Measurements from ENCODE around the gene NDUFS6. TPM values are rescaled to one million over a fixed set of nuclear protein-coding genes. Genes with fewer than 3 reads are reported as not detected.

NDUFS6 gene
- total RNA-seq, 4 donors from 2014 or later = 26.5 to 36.9 (median 34.5) TPM

DNA sequence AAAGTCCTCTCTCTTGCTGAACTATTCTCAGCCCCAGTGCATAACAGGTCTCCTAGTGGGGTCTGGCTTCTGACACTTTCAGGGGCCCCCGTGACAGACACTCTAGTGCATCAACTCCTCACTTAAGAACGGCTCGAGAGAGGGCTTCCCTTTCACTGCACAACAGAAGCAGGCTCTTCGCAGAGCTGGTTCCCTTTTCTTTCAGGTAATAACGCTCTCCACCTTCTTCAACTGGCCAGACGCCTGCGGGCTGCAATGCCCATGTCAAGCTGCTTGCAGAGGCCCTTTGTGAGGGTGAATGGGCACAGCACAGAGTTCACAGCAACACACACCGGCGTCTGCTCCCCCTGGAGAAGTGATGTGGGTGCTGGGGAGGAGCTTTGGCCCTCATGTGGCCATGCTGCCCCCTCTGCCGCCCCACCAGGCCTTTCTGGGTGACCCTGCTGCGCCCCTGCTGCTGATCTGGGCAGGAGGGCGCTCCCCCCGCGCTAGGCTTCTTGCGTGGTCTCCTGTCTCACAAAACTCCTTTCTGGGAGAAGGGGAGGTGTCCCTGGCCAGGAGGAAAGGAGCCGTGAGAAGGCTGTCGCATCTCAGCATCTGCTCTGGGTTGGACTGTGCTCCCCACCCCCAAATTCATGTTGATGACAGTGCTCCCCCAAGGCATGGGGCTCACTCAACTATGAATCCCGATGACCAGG, 4.0 kb upstream of the NDUFS6 start:
- TF ChIP-seq, protein P1, sequence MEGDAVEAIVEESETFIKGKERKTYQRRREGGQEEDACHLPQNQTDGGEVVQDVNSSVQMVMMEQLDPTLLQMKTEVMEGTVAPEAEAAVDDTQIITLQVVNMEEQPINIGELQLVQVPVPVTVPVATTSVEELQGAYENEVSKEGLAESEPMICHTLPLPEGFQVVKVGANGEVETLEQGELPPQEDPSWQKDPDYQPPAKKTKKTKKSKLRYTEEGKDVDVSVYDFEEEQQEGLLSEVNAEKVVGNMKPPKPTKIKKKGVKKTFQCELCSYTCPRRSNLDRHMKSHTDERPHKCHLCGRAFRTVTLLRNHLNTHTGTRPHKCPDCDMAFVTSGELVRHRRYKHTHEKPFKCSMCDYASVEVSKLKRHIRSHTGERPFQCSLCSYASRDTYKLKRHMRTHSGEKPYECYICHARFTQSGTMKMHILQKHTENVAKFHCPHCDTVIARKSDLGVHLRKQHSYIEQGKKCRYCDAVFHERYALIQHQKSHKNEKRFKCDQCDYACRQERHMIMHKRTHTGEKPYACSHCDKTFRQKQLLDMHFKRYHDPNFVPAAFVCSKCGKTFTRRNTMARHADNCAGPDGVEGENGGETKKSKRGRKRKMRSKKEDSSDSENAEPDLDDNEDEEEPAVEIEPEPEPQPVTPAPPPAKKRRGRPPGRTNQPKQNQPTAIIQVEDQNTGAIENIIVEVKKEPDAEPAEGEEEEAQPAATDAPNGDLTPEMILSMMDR (IDR thresholded peaks at IDR 0.05; ENCODE audit: low read depth) = no peak

DNA sequence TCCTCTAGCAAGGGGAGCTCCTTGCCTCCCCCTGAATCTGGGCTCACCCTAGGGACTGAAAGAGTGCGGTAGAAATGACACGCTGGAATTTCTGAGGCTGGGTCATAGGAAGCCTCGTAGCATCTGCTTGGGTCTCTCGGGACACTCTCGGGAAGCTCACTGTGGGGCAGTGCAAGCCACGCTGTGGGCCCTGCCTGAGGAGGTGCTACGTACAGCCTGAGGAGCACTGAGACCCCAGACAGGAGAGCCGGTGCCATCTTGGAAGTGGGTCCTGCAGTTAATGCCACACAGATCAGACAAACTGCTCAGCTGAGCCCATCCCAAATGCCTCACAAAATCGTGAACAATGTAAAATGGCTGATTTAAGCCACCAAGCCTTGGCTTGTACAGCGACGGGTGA, 3.4 kb upstream of the NDUFS6 start:
- TF ChIP-seq, protein P1 (IDR thresholded peaks at IDR 0.05; ENCODE audit: low read depth) = no peak

DNA sequence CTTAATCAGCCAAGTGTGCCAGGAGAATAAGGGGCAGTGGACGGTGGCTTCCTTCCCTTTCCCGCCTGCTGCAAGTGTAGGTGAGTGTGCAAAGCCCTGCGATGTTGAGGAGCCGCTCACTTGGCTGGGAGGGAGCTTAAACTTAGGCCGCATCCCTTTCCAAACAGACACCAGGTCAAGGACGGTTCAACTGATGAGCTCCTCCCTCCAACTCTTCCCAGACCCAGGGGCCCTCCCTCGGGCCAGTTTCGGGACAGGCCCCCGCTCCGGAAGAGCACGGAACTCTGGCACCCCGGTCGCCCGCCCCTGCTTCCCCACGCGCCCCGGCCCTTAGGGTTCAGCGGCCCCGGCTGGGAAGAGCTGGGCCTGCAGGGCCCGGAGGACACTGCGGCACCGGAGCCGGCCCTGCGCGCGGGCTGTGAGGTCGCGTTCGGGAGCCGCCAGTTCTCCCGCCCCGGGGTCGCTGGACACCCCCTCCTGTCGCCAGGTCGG, 2.1 kb upstream of the NDUFS6 start:
- TF ChIP-seq, protein P1 (IDR thresholded peaks at IDR 0.05; ENCODE audit: low read depth) = no peak

DNA sequence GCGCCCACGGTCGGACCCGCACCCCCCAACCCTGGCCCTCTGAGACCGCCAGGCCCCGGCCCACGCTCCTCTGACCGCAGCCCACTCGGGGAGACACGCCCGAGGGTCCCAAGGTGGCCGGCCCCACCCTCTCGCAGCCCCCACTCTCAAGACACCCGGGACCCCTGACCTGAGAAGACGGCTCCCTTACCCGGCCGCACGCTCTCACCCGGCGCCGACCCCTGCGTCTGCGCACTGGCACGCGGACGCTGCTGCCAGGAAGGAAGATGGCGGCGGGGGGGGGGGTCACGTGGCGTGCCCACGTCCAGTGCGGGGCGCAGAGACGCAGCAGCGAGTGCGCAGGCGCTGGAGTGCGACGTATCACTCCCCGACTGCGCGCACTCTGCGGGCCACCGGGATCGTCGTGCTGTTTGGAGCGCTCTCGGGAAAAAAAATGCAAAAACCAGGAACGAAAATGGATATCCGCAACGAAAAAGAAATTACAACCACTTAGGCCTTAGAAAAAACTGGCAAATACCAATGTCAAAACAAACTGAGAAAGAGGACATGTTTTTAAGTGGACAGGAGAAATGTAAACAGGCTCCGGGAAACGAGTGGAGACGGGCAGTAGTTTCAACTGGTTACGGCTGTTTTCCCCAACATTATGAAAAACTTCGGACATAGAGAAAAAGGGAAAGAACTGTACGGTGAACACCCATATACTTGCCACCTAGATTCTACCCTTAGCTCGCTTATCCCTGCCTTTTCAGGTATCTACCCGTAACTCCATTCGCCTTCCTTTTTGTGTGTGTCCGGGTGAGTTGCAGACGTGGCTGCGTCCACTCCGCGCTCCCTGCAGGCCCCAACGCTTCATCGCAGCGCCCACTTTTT, 1.4 kb upstream of the NDUFS6 start, which contains the start of gene MRPL36:
TSS of gene MRPL36 (minus strand) at position 236 of the 870 bp plus-strand sequence. CDS start 902 bp downstream, outside the sequence.
- TF ChIP-seq, protein P1 (IDR thresholded peaks at IDR 0.05; ENCODE audit: low read depth) = no peak

DNA sequence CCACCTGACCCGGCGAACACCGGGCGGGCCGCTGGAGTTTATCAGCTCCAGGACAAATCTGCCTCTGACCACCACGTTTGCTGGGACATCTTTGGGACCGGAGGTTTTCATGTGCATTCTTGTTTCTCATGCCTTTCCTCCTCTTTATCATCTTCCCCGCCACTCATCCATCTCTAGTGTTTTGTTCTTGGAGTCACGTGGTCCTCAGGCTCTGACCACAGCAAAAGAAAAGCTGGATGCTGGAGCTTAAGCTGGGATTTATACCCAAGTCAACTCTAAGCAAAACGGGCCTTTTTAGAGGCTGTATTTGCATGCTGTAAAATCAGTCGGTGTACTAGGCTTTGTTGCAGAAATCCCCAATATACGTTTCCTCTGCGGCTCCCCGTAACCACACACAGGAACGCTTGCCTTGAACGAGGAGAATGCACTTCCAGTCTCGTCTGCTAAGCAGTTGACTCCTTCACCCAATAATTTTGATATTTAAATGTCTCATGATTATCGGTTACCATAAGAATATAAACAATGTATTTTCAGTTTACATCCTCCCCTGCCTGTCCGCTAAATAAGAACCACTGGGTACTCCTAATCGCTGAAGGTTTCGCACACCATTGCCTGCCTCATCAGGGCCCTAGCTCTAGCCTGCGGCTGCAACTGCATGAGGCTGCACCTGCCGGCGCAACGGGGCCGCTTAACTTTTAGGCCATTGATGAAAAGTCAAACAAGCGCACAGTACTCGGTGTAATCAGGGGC, 560 bp upstream of the NDUFS6 start:
- TF ChIP-seq, protein P1 (IDR thresholded peaks at IDR 0.05; ENCODE audit: low read depth) = no peak

DNA sequence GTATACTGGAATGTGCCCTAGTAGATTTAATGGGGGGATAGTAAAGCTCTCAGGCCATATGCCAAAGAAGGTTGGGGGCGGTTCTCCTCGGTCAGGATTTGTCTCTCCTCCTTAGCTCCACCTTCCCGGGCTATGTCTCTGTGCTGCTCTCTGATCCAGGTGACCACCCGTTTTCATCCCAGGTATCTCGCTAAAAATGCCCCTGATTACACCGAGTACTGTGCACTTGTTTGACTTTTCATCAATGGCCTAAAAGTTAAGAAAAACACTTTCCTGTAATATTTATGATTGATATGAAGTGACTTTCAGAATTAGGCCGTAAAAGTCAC, 724 bp downstream of the NDUFS6 start:
- TF ChIP-seq, protein P1 (IDR thresholded peaks at IDR 0.05; ENCODE audit: low read depth) = no peak
